ENCODE data around the gene EFNA5.
"Not testable (repeated sequence)": the region's sequence is repeated elsewhere in the genome, so short reads cannot be mapped to it uniquely, and the experiment has no call there.

Gene EFNA5

GRCh38 chr5:107499237-107499636, 171.5 kb downstream of the EFNA5 start:
- no peak for TF ChIP-seq CTCF (IDR thresholded peaks at IDR 0.05; ENCODE audit: low read depth, low read length)
- DNase-seq (ENCODE audit: extremely low read depth, low read depth) = no peak

- no peak for TF ChIP-seq CTCF (IDR thresholded peaks at IDR 0.05; ENCODE audit: low read depth, low read length)
- no peak for DNase-seq (ENCODE audit: extremely low read depth, low read depth)
Observed at GRCh38 chr5:107496466-107496865, 174.3 kb downstream of the EFNA5 start.

- DNase-seq (ENCODE audit: extremely low read depth, low read depth) = not testable (repeated sequence)
Observed at GRCh38 chr5:107494129-107494528, 176.6 kb downstream of the EFNA5 start.

- TF ChIP-seq CTCF (IDR thresholded peaks at IDR 0.05; ENCODE audit: low read depth, low read length) = no peak
- no peak for DNase-seq (ENCODE audit: extremely low read depth, low read depth)
Observed at GRCh38 chr5:107487056-107487542, 183.6 kb downstream of the EFNA5 start.

GRCh38 chr5:107486489-107486888, 184.2 kb downstream of the EFNA5 start:
- no peak for DNase-seq (ENCODE audit: extremely low read depth, low read depth)
- TF ChIP-seq CTCF (IDR thresholded peaks at IDR 0.05; ENCODE audit: low read depth, low read length) = no peak

- no peak for DNase-seq (ENCODE audit: extremely low read depth, low read depth)
- TF ChIP-seq CTCF (IDR thresholded peaks at IDR 0.05; ENCODE audit: low read depth, low read length) = no peak
Observed at GRCh38 chr5:107485184-107485583, 185.6 kb downstream of the EFNA5 start.

- DNase-seq (ENCODE audit: extremely low read depth, low read depth) = peak; percentile 8
- no peak for TF ChIP-seq CTCF (IDR thresholded peaks at IDR 0.05; ENCODE audit: low read depth, low read length)
Observed at GRCh38 chr5:107484281-107484680, 186.5 kb downstream of the EFNA5 start.

GRCh38 chr5:107483231-107484024, 187.3 kb downstream of the EFNA5 start:
- no peak for TF ChIP-seq CTCF (IDR thresholded peaks at IDR 0.05; ENCODE audit: low read depth, low read length)
- no peak for DNase-seq (ENCODE audit: extremely low read depth, low read depth)

Data from AG09319 (cell line).